Suprapubic skin (tissue), 3 donors: ENCODE measurements around the gene MFSD11.

Experiments
- POLR2AphosphoS5 ChIP-seq, 3 donors: sonication (generic); formaldehyde crosslinking; IDR thresholded peaks; one replicate each; pipeline ENCODE4 v1.6.1; 2017; ENCODE audit warnings: antibody characterized with exemption in 3 of 3
- TF ChIP-seq, protein P1 (sequence below), 2 donors: fragments of 200-600 bp in 1 of 2; fragments of 450-650 bp in 1 of 2; sonication (generic) in 1 of 2; IDR thresholded peaks; one replicate each; pipeline ENCODE4 v1.5.1; 2016 to 2019; ENCODE audit warnings: antibody characterized with exemption in 2 of 2, mild to moderate bottlenecking in 1 of 2, moderate library complexity in 1 of 2

DNA sequence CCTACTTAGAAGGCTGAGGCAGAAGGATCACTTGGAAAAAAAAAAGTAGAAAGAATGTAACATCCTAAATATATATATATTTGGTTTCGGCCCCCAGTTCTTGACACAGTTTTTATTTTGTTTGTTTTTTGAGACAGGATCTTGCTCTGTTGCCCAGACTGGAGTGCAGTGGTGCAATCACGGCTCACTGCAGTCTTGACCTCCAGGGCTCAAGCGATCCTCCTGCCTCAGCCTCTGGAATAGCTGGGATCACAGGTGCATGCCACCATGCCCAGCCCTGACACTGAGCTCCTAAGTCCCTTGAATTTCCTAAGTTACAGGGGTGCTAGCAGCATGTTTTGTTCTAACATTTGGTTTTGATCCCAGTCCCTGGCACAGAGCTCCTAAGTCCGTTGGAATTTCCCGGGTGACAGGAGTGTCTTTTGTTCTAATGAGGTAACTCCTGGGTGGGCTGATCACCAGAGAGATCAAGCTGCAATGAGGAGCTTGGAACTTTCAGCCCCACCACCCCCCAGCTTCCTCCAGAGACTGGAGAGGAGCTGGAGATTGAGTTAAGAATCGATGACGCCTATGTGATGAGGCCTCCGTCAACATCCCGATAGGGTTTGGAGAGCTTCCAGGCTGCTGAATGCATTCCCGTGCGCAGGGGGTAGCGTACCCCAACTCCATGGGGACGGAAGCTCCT is 47.2 kb upstream of the MFSD11 start:
- TF ChIP-seq, protein P1, sequence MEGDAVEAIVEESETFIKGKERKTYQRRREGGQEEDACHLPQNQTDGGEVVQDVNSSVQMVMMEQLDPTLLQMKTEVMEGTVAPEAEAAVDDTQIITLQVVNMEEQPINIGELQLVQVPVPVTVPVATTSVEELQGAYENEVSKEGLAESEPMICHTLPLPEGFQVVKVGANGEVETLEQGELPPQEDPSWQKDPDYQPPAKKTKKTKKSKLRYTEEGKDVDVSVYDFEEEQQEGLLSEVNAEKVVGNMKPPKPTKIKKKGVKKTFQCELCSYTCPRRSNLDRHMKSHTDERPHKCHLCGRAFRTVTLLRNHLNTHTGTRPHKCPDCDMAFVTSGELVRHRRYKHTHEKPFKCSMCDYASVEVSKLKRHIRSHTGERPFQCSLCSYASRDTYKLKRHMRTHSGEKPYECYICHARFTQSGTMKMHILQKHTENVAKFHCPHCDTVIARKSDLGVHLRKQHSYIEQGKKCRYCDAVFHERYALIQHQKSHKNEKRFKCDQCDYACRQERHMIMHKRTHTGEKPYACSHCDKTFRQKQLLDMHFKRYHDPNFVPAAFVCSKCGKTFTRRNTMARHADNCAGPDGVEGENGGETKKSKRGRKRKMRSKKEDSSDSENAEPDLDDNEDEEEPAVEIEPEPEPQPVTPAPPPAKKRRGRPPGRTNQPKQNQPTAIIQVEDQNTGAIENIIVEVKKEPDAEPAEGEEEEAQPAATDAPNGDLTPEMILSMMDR (IDR thresholded peaks at IDR 0.05) = no peak
- TF ChIP-seq POLR2AphosphoS5 (IDR thresholded peaks at IDR 0.05) = no peak
